Transverse colon (tissue), 4 donors: ENCODE results near the gene CYP2C9. TPM values are rescaled to one million over a fixed set of nuclear protein-coding genes. Genes with fewer than 3 reads are reported as not detected.

Source experiments
- DNase-seq: peaks from one replicate; pipeline ENCODE4 v3.0.0-alpha.2; 2019
- H3K27ac ChIP-seq, 4 donors: fragments of 200-600 bp; sonication (generic); 2 replicates each; pipeline ENCODE4 v1.5.1; 2016 to 2018; ENCODE audit warnings: inconsistent platforms in 4 of 4
- H3K27me3 ChIP-seq: fragments of 200-600 bp; sonication (generic); 2 replicates; pipeline ENCODE4 v1.5.1; 2017; ENCODE audit warnings: inconsistent platforms
- H3K36me3 ChIP-seq, 4 donors: fragments of 200-600 bp; sonication (generic); 2 replicates each; pipeline ENCODE4 v1.5.1; 2017 to 2019; ENCODE audit warnings: inconsistent platforms in 4 of 4
- H3K4me1 ChIP-seq, 4 donors: fragments of 200-600 bp; sonication (generic); 2 replicates each; pipeline ENCODE4 v1.5.1; 2017 to 2020; ENCODE audit warnings: inconsistent platforms in 4 of 4
- H3K4me3 ChIP-seq, 4 donors: fragments of 200-600 bp; sonication (generic); 1 replicate in 1 of 4; 2 replicates in 3 of 4; pipeline versions ENCODE4 v1.5.1 to v1.6.1; 2017 to 2019; ENCODE audit warnings: inconsistent platforms in 4 of 4
- H3K9me3 ChIP-seq, 2 donors: fragments of 200-600 bp; sonication (generic); 2 replicates each; pipeline ENCODE4 v1.5.1; 2017 to 2019; ENCODE audit warnings: inconsistent platforms in 2 of 2
- CTCF ChIP-seq, 5 experiments: fragments of 200-600 bp in 3 of 5; fragments of 450-650 bp in 2 of 5; sonication (generic) in 3 of 5; IDR thresholded peaks; 1 replicate in 2 of 5; 2 replicates in 3 of 5; pipeline ENCODE4 v1.5.1; 2016 to 2017; ENCODE audit warnings: antibody characterized with exemption in 5 of 5, inconsistent platforms in 3 of 5, mild to moderate bottlenecking in 2 of 5, moderate library complexity in 1 of 5
- EP300 ChIP-seq: sonication (generic); formaldehyde crosslinking; IDR thresholded peaks from one replicate; pipeline ENCODE4 v1.6.1; 2017; ENCODE audit warnings: antibody characterized with exemption, low read depth
- POLR2A ChIP-seq: fragments of 450-650 bp; IDR thresholded peaks from one replicate; pipeline ENCODE4 v1.6.1; 2016; ENCODE audit warnings: antibody characterized with exemption, mild to moderate bottlenecking, moderate library complexity
- POLR2AphosphoS5 ChIP-seq, 3 donors: sonication (generic); formaldehyde crosslinking; IDR thresholded peaks; one replicate each; pipeline ENCODE4 v1.6.1; 2016; ENCODE audit warnings: antibody characterized with exemption in 3 of 3
- WGBS, 2 donors: methylation state at CpG; one replicate each; pipeline ENCODE4 v1.1.5; 2018; ENCODE audit warnings: low coverage in 1 of 2; 5-methylcytosine and 5-hydroxymethylcytosine counted together
- in situ Hi-C, 4 donors: fragments of 200-750 bp; cut with MboI; loops; one replicate each; pipeline versions ENCODE4 v1.15.0 to v1.15.1; 2017; ENCODE audit warnings: low sequenced_read_pairs in 3 of 4, low pct_ligation_motif_present in 1 of 4, low pct_unique_long_range_greater_than_20kb in 1 of 4
- intact Hi-C: fragments of 100-400 bp; cut with DNase I; formaldehyde crosslinking; loops from one replicate; pipeline ENCODE4 v1.15.1; 2023; ENCODE audit warnings: low total_unique reads
- total RNA-seq, 4 donors: library from RNA; depleted of rRNA; stranded (reverse); fragments of >200 nt; gene quantifications; one replicate each; pipeline ENCODE4 v1.1.0, GENCODE V29; 2016

CYP2C9 gene
- total RNA-seq, 4 donors from 2014 or later, result 7.4 to 19.8 (median 13.8) TPM

DNA sequence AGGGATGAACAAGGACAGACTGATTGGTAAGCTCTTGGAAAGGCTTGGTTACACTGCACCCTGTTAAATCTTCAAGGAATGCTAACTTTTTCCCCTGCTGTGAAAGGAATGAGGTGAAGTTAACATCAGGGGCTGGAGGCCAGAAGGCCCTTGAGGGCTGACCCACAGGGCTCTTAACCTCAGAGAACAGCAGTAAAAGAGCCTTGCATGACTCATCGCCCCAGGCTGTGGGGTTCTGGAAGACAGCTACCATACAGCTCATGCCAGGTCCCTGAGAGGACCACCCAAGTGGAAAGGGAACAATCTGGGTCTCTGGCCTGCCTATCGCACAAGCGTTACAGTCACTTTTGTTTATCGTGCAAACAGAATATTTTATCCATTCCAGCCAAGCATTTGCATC is 54.4 kb downstream of the CYP2C9 start:
- H3K36me3 ChIP-seq, result no peaks in the 10 kb centered on the region
- no peak overlapping the region for H3K27ac ChIP-seq
- H3K9me3 ChIP-seq, result peaks cover 8% of the 10 kb centered on the region in 2 donors
- H3K4me3 ChIP-seq, result no peak overlapping the region
- no peaks in the 10 kb centered on the region for H3K4me1 ChIP-seq
- TF ChIP-seq EP300 (no peak), CTCF (IDR thresholded peaks at IDR 0.05) (no peak), POLR2AphosphoS5 (IDR thresholded peaks at IDR 0.05) (no peak), POLR2A (no peak)
- intact Hi-C loops (loop anchor here (5.0 kb wide), 1 partner anchor 239 kb away; no protein-coding TSS in a partner anchor), in situ Hi-C loops (no loop called here)
- no peaks in the 10 kb centered on the region for H3K27me3 ChIP-seq
- DNase-seq, result no peak
- 78% methylated on average over 4 of the region's 4 CpGs; no CpG with 5 or more reads in 1 of the 2 donors for WGBS, 2 donors

- 76 to 88% methylated on average over 5 to 6 of the region's 6 CpGs for WGBS, 2 donors
Observed at GRCh38 chr10:94997741-94998174, 59.3 kb downstream of the CYP2C9 start.

GRCh38 chr10:95026461-95026860 is 88.0 kb downstream of the CYP2C9 start:
- 91% methylated on average over 2 of the region's 2 CpGs; no CpG with 5 or more reads in 1 of the 2 donors for WGBS, 2 donors
- Histone ChIP-seq H3K36me3 (no peaks in the 10 kb centered on the region), H3K27ac (no peak overlapping the region), H3K4me3 (no peak overlapping the region), H3K27me3 (no peaks in the 10 kb centered on the region), H3K9me3 (no peaks in the 10 kb centered on the region), H3K4me1 (no peaks in the 10 kb centered on the region)
- no peak for DNase-seq
- TF ChIP-seq EP300 (no peak), POLR2A (no peak), CTCF (IDR thresholded peaks at IDR 0.05) (no peak), POLR2AphosphoS5 (IDR thresholded peaks at IDR 0.05) (no peak)
- intact Hi-C loops (no loop called here), in situ Hi-C loops (no loop called here)

More at GRCh38 chr10:94997741-94998174, 59.3 kb downstream of the CYP2C9 start:
- no peaks in the 10 kb centered on the region for H3K27me3 ChIP-seq
- no peak for DNase-seq
- intact Hi-C loops (no loop called here), in situ Hi-C loops (no loop called here)
- no peaks in the 10 kb centered on the region for H3K36me3 ChIP-seq
- no peak overlapping the region for H3K4me3 ChIP-seq
- H3K4me1 ChIP-seq, result no peaks in the 10 kb centered on the region
- no peak overlapping the region for H3K27ac ChIP-seq
- no peaks in the 10 kb centered on the region for H3K9me3 ChIP-seq
- TF ChIP-seq EP300 (no peak), POLR2A (no peak), POLR2AphosphoS5 (IDR thresholded peaks at IDR 0.05) (no peak), CTCF (IDR thresholded peaks at IDR 0.05) (no peak)

DNA sequence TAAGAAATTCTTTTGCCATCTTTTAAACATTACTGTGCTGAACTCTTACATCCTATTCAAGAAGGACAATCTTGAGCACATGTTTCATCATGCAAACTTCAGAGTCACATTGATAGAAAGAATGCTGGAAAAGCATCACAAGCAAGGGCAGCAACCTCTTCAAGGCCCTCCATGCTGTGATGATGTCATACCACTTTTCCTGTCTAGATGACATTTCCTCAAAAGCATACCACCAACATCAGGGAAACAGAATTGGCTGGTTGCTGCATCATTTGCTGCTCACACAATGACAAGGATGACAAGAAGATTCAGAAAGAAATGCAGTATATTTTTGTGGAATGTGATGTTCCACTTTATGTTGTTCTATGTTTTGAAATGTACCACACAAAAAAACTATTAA is 93.2 kb downstream of the CYP2C9 start:
- no peaks in the 10 kb centered on the region for H3K27me3 ChIP-seq
- H3K4me1 ChIP-seq, result no peaks in the 10 kb centered on the region
- intact Hi-C loops, result no loop called here
- H3K9me3 ChIP-seq, result no peaks in the 10 kb centered on the region
- no peak overlapping the region for H3K4me3 ChIP-seq
- TF ChIP-seq POLR2A, result no peak
- no peak for TF ChIP-seq POLR2AphosphoS5 (IDR thresholded peaks at IDR 0.05)
- no peak for TF ChIP-seq EP300
- no peak for TF ChIP-seq CTCF (IDR thresholded peaks at IDR 0.05)
- H3K27ac ChIP-seq, result no peak overlapping the region
- in situ Hi-C loops, result no loop called here
- no peaks in the 10 kb centered on the region for H3K36me3 ChIP-seq
- no peak for DNase-seq
